ENCODE results near the gene FAM209A.

DNA sequence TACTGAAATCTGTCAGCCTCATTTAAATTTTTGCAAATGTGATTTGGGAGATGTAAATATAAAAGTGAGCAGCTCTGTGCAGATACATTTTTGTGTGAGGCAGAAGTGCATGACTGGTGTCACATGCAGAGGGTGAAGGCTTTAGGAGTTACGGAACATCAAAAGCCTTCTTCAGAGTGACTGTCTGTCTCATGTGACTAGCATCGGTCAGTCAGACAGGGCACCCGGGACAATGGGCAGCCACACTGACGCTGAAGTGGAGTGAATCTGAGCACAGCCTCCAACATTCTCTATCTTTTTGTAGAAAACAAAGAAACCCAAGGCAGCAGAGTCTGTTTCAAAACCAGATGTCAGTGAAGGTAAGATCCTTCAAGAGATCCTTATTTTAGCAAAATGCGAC lies 7.9 kb upstream of the FAM209A start:
- TF ChIP-seq, protein P1, sequence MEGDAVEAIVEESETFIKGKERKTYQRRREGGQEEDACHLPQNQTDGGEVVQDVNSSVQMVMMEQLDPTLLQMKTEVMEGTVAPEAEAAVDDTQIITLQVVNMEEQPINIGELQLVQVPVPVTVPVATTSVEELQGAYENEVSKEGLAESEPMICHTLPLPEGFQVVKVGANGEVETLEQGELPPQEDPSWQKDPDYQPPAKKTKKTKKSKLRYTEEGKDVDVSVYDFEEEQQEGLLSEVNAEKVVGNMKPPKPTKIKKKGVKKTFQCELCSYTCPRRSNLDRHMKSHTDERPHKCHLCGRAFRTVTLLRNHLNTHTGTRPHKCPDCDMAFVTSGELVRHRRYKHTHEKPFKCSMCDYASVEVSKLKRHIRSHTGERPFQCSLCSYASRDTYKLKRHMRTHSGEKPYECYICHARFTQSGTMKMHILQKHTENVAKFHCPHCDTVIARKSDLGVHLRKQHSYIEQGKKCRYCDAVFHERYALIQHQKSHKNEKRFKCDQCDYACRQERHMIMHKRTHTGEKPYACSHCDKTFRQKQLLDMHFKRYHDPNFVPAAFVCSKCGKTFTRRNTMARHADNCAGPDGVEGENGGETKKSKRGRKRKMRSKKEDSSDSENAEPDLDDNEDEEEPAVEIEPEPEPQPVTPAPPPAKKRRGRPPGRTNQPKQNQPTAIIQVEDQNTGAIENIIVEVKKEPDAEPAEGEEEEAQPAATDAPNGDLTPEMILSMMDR (IDR thresholded peaks at IDR 0.05) = no peak
- TF ChIP-seq EZH2 (IDR thresholded peaks at IDR 0.05; ENCODE audit: borderline replicate concordance, insufficient read depth, low read depth, low read length, poor library complexity, severe bottlenecking) = no peak

Measured in B cell (primary cell).